Activated naive CD4-positive, alpha-beta T cell treated with anti-CD3 and anti-CD28 coated beads, Interleukin-2, amount 50 U/mL, for 72 hours (primary cell): Measurements from ENCODE around the gene LYPD1. TPM values are rescaled to one million over a fixed set of nuclear protein-coding genes. Genes with fewer than 3 reads are reported as not detected.

Source experiments
- ATAC-seq, 2 donors: fragments of 150-1000 bp; cut with Tn5 transposase; 2 replicates each; pipeline ENCODE4 v1.10.0; 2021; ENCODE audit warnings: mild to moderate bottlenecking in 2 of 2, moderate library complexity in 2 of 2
- DNase-seq, 2 donors: peaks; one replicate each; pipeline ENCODE4 v3.0.0; 2021 to 2022; ENCODE audit warnings: low spot score in 2 of 2
- H3K27ac Mint-ChIP-seq, 2 donors: one replicate each; pipeline ENCODE4 v1.8.0; 2022; ENCODE audit warnings: mild to moderate bottlenecking in 2 of 2, mixed read lengths in 2 of 2
- H3K36me3 Mint-ChIP-seq, 2 donors: one replicate each; pipeline ENCODE4 v1.8.0; 2022; ENCODE audit warnings: mixed read lengths in 2 of 2
- H3K9me3 Mint-ChIP-seq, 2 donors: one replicate each; pipeline ENCODE4 v1.8.0; 2022; ENCODE audit warnings: mixed read lengths in 2 of 2
- total RNA-seq, 2 donors: library from RNA; stranded (reverse); gene quantifications; one replicate each; pipeline ENCODE4 v1.2.3, GENCODE V29; 2022

Gene LYPD1
- total RNA-seq, 2 donors from 2014 or later, result not detected

DNA sequence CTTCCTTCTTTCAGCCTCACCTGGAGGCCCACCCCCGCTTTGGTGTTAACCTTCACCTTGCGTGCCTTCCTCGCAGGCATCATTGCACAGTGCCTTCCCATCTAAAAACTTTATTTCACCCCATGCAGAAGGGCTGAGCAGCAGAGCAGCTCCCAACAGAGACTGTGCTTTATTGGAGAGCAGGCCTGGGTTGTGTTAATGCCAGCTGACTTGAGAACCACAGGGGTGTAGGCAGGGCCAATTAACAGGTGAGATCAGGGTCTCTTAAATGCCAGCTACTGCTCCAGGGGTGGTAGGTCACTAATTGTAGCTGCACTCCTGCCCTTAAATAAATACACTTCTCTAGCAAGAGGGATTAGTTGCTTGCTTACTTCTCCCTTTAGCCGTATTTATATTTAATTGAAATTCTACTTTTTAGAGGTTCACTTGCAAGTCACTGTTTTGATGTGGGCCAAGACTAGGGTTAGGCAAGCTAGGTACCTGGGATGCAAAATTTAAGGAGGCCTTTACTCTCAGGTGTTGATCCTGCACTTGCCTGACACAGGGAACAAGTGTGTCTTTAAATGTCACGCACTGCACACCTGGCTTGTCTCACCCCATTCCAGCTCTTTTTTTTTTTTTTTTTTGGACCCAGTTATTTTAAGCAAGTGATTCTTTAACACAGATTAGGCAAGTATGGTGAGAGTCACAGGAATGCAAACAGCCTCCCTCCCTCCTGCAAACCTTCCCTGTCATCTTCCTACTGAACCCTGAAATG, 54.5 kb downstream of the LYPD1 start:
- Mint-ChIP-seq H3K36me3 (peaks cover 0 to 5% of the 10 kb centered on the region in 2 donors), H3K9me3 (peaks cover 9 to 10% of the 10 kb centered on the region in 2 donors), H3K27ac (no peak overlapping the region)
- no peak for DNase-seq
- no peak for ATAC-seq

DNA sequence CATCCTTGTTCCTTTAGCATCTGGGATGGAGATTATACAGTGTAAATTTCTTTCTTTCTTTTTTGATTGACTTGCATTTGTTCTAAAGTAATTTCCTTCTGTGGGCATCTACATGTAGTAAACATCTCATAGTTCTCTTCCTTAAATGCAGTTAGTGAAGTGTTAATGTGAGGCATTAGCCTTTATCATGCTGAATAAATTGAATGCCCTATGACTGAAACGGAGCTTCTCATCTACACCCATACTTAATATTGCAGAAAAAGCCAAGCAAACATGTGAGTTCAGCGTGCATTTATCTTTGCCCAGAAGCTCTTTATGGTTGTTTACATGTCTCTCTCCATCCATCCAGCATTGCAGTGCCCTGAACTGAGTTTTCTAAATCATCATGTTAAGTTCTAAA, 58.3 kb downstream of the LYPD1 start:
- no peak for ATAC-seq

DNA sequence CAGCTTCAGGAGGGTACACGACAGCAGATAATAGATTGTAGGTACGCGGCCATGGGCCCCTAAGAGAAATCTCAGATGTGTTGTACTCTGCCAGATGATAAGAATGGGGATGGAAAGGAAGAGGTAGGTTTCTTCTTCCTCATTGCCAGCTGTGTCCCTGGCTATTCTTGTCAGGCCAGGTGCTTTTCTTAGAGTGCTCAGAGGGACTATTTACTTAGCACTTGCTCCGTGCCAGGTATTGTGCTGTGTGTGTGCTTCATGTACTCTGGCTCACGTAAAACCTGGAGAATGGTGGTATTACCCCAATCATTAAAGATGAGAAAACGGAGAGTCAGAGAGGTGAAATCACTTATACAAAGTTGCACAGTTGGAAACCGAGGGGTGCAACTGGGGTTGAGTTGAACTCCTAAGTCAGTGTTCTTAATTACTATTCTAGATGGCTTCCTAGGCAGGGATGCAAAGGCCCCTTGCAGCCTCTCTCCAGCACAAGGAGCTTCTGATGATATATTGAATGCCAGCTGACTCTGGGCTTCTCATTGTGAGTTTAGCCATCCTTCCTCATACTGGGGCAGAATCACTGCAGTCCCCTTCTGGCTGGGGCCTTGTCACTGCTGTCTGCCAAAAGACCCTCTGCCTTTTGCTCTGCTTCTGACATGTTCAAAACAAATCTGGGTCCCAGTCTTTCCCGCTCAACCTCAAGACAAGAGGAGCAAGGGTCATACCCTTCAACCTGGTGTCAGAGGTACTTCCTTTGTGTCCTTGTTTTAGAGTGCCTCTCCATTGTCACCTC, 60.7 kb downstream of the LYPD1 start:
- Mint-ChIP-seq H3K9me3 (peaks cover 0 to 14% of the 10 kb centered on the region in 2 donors), H3K36me3 (no peaks in the 10 kb centered on the region)
- no peak for ATAC-seq

More for the DNA sequence above, 58.3 kb downstream of the LYPD1 start:
- H3K9me3 Mint-ChIP-seq, result peaks cover 6 to 10% of the 10 kb centered on the region in 2 donors
- H3K36me3 Mint-ChIP-seq, result peaks cover 0 to 5% of the 10 kb centered on the region in 2 donors
- no peak for DNase-seq
- no peak overlapping the region for H3K27ac Mint-ChIP-seq

DNA sequence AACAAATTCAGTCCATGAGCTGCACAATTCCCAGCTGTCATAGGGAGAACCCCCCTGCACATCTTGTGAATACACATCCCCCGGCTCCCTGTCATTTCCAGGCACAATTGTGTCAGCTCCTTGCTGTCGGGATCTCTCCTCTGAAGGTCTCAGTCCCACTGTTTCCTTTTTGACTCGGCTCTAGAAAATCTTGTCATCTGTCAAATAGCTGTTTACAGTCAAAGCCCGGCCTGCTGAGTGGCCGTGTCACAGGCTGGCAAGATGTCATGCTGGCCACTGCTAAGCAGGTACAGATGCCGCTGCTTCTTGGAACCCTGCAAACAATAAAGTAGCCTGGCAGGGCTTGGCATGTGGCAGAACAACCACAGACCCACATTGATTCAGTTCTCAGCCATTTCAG, 61.7 kb downstream of the LYPD1 start:
- Mint-ChIP-seq H3K27ac (no peak overlapping the region), H3K36me3 (no peaks in the 10 kb centered on the region), H3K9me3 (peaks cover 0 to 17% of the 10 kb centered on the region in 2 donors)
- DNase-seq (no peak), ATAC-seq (no peak)

More for the DNA sequence above, 60.7 kb downstream of the LYPD1 start:
- no peak overlapping the region for H3K27ac Mint-ChIP-seq
- no peak for DNase-seq

DNA sequence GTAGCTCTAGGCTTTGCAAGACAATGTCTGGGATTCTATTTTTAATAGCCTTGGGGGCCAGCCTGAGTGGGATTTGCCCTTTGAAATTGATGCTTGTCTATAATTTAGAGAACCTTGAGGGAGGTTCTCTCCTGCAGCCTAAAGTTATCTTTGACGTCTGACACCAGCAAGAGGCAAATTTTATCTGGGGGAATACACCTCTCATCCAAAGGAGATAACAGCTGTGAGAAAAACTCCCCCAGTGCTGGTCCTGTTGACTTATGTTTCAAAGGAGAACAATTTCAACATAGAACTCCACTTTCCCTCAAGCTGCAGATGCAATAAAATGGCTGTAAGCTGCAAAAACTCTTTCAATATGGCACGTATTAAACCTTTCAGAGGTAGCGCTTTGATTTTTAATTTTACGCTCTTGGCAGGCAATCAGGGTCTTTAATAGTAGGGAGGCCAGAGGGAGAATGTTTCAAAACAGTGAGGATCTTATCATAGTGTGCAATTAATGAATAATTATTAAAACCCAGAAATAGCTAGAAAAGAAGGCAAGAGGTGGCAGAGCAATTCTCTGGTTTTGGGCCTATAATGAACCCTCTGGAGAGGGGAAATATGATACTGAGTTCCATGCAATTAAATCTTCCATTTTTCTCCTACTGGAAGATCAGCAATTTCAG, 62.4 kb downstream of the LYPD1 start:
- H3K27ac Mint-ChIP-seq, result no peak overlapping the region
- ATAC-seq, result no peak
- no peaks in the 10 kb centered on the region for H3K36me3 Mint-ChIP-seq
- H3K9me3 Mint-ChIP-seq, result peaks cover 0 to 16% of the 10 kb centered on the region in 2 donors
- DNase-seq, result no peak

DNA sequence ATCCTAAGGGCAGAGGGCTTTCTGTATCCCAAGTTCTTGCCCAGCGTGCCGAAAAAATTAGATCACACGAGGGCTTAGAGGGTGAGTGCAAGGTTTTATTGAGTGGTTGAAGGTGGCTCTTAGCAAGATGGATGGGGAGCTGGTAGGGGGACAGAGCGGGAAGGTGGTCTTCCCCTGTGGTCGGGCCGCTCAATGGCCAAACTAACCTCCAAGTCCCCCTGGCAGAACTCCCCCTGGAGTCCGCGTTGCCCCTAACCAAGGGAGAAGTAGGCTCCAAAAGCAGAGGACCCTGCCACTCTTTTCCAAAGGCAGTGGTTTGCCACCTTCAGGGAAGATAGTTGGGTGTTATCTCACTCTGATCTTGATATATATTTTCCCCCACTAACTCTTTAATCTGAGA, 63.4 kb downstream of the LYPD1 start:
- H3K9me3 Mint-ChIP-seq, result peaks cover 0 to 12% of the 10 kb centered on the region in 2 donors
- ATAC-seq (no peak), DNase-seq (no peak)
- no peaks in the 10 kb centered on the region for H3K36me3 Mint-ChIP-seq
- H3K27ac Mint-ChIP-seq, result no peak overlapping the region

DNA sequence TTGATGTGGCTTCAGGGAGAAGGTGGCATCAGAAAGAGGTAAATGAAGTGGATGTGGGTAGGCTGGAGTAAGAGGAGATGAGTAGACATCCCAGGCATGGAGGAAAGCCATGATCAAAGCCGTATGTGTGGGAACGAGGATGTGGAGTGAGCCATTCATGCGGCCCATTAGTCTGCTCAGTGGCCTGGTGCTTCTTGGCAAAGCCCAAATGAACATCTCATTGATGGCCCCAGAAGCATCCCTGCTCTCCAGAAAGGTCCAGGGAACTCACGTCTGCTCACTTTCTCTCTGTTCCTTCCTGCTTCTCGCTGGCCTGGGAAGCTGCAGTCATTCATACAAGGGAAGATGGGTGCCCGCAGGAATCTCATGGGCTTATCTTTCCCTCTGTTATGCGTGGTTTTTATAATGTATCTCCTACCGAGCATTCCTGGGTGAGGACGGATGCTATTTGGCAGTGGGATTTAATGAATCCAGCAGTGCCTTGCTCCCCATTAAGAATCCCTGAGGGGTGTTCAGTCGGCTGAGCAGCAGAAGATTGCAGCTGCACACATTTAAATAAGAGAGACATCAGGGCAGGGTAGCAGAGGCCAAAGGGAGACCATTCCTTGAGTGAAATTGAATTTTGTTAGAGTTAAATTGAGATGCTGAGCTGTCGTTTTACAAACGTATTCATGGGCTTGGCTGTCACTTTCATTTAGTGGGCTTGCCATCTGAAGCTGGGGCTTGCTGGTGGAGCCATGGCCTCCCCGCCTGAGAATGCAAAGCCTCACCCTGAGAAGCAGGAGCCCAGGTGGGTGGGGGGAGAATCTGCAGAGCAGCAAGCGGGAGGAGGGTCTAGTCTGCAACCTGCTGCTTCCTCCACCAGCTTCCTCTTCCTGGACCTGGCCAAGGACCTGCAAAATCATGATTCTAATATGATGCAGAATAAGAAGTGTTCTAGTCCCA, 64.5 kb downstream of the LYPD1 start:
- ATAC-seq (no peak), DNase-seq (no peak)
- Mint-ChIP-seq H3K36me3 (no peaks in the 10 kb centered on the region), H3K27ac (no peak overlapping the region), H3K9me3 (peaks cover 0 to 12% of the 10 kb centered on the region in 2 donors)

DNA sequence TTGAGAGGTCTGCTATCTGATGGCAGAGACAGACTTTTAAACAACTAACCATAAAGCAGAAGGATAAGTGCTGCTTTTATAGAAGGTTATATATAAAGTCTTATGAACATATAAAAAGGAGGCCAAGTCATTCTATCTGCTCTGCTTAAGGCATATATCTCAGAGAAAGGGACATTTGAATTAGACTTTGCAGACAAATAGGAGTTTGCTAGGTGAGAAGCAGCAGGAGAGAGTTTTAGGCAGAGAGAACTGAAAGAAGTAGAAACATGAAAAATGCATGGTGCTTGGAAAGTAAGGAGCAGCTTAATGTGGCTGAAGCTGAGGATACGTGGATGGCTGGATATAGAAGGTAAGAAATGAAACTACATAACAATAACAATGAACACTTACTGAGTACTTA, 65.4 kb downstream of the LYPD1 start:
- Mint-ChIP-seq H3K36me3 (no peaks in the 10 kb centered on the region), H3K27ac (no peak overlapping the region), H3K9me3 (peaks cover 0 to 12% of the 10 kb centered on the region in 2 donors)
- DNase-seq, result no peak
- no peak for ATAC-seq

DNA sequence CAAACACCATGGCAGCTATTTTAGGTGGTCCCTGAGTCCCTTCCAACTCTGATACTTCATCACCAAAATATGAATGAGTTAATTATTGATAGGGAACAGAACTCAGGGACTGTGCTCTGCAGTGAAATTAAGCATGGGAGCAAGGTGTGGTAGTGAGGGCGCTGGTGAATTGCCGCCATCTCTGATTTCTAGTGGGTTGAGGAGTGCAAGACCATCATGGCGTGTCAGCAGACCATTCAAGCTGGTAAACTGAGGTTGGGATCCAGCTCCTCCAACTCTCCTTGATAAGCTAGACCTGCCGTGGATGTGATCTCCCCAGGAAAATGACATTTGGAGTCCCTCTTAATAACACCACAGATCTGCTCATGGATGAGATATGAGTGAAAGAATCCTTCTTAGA, 70.4 kb downstream of the LYPD1 start:
- ATAC-seq, result no peak
- Mint-ChIP-seq H3K36me3 (no peaks in the 10 kb centered on the region), H3K27ac (no peak overlapping the region)

DNA sequence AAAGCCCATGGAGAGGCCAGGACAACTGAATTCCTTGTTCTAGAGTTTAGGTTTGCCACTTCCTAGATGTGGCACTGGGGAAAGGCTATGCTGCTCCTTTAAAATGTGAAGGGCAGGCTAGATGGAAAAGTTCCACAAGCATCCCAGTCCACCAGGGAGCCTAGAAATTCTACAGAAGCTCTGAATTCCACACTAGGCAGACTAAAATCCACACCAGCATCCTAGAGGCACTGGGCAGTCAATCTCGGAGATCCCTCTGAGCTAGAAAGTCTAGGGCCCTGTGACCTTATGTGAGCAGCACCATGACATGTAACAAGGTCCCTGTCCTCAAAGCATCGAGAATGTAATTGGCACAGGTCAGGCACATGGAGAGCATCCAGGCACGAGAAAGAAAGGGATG, 71.5 kb downstream of the LYPD1 start:
- no peak for ATAC-seq
- Mint-ChIP-seq H3K9me3 (peaks cover 0 to 15% of the 10 kb centered on the region in 2 donors), H3K27ac (no peak overlapping the region), H3K36me3 (no peaks in the 10 kb centered on the region)
- no peak for DNase-seq

More for the DNA sequence above, 70.4 kb downstream of the LYPD1 start:
- DNase-seq, result no peak
- peaks cover 0 to 17% of the 10 kb centered on the region in 2 donors for H3K9me3 Mint-ChIP-seq

DNA sequence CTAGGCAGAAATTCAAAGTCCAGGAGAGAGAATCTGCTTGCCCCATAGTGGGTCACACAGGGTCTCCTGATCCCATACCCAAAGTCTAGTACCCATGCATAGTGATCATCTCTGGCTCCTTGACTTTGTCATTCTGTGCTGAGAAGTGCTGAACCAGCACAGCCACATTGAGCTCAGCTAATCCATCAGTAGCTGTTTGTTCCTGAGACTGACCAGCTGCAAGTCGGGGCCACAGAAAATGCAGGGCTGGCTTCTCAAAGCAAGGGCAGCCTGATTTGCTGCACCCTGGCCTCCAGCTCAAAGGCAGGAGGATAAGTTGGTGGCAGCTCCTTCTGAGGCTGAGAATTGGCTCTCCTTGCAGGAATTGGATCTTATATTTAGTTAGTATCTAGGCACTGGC, 72.2 kb downstream of the LYPD1 start:
- Mint-ChIP-seq H3K27ac (no peak overlapping the region), H3K36me3 (no peaks in the 10 kb centered on the region), H3K9me3 (peaks cover 0 to 15% of the 10 kb centered on the region in 2 donors)
- DNase-seq (no peak), ATAC-seq (no peak)

DNA sequence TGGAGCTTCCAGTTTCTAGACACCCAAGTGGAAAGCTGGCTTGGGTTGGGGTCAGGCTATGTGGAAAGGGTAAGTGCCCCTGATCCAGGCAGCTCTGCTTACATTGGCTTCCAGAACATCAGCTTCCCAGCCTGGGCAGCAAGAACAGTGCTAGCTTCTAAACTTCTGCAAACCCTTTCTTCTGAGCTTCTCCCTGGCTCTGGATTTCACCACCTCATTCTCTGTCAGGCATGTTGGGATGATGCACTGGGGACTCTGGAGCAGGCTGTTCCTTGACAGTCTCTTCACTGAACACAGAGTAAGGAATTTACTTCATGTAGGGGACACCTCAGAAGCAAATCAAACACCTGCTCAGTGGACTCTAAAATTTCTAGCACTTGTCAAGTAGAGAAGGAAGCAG, 72.8 kb downstream of the LYPD1 start:
- no peak overlapping the region for H3K27ac Mint-ChIP-seq
- DNase-seq, result no peak
- no peaks in the 10 kb centered on the region for H3K36me3 Mint-ChIP-seq
- H3K9me3 Mint-ChIP-seq, result peaks cover under 1 to 18% of the 10 kb centered on the region in 2 donors
- ATAC-seq, result no peak

DNA sequence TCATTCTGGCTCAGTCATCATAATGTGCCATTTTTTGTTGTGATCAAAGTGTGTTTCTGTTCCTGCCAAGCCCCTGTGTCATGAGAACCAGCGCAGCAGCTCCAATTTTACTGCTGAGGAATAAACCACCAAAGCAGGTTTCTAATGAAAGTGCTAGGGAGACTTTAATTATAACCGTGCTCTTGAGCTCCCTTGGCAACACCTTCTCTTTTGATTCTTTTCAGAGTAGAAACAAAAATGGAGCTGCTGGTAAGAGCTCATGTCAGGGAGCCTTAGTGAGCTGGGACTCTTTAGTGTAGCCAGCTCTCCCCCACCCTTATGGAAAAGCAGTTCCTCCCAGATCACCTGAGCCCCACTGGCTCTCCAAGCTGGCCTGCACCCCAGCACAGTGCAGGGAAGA, 74.3 kb downstream of the LYPD1 start:
- DNase-seq, result no peak
- peaks cover 5 to 26% of the 10 kb centered on the region in 2 donors for H3K9me3 Mint-ChIP-seq
- no peaks in the 10 kb centered on the region for H3K36me3 Mint-ChIP-seq
- H3K27ac Mint-ChIP-seq, result no peak overlapping the region
- no peak for ATAC-seq

DNA sequence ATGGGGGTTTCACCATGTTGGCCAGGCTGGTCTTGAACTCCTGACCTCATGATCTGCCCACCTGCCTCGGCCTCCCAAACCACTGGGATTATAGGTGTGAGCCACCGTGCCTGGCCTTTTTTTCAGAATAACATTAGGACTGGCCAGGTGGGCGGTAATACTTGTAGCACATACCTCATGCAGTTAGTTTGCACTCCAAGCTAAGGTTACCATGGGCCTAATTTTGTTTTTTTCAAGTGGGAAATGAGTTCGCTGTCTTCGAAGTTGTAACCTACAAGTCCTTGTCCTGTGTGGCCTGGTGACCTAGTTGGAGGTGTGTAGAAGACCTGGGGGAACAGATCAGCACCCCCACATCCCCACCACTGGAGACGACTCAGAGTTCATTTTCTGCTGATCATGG, 74.8 kb downstream of the LYPD1 start:
- DNase-seq, result no peak
- peaks cover 9 to 26% of the 10 kb centered on the region in 2 donors for H3K9me3 Mint-ChIP-seq
- H3K27ac Mint-ChIP-seq, result no peak overlapping the region
- no peak for ATAC-seq
- no peaks in the 10 kb centered on the region for H3K36me3 Mint-ChIP-seq
